Lung (tissue), 12 donors: ENCODE data around the gene SLC25A45. TPM values are rescaled to one million over a fixed set of nuclear protein-coding genes. Genes with fewer than 3 reads are reported as not detected.

Experiments
- ATAC-seq: fragments of 200-7000 bp; cut with Tn5 transposase; one replicate; pipeline ENCODE4 v1.9.1; 2020; ENCODE audit warnings: moderate number of reproducible peaks; ENCODE audit not compliant: insufficient read depth, low FRiP score
- DNase-seq, 3 donors: peaks; one replicate each; pipeline ENCODE4 v3.0.0-alpha.2; 2013 to 2017
- H3K27ac ChIP-seq, 2 donors: one replicate each; pipeline ENCODE4 v1.5.1; 2013; ENCODE audit warnings: mild to moderate bottlenecking in 2 of 2, moderate library complexity in 2 of 2, control low read depth in 1 of 2, inconsistent platforms in 1 of 2, low read depth in 1 of 2, low read length in 1 of 2
- H3K27me3 ChIP-seq, 3 donors: one replicate each; pipeline ENCODE4 v1.5.1; 2013; ENCODE audit warnings: low read length in 2 of 3; ENCODE audit not compliant: control insufficient read depth in 3 of 3, insufficient read depth in 3 of 3
- H3K36me3 ChIP-seq, 4 donors: one replicate each; pipeline ENCODE4 v1.5.1; 2013; ENCODE audit warnings: low read length in 4 of 4, mild to moderate bottlenecking in 1 of 4, moderate library complexity in 1 of 4; ENCODE audit not compliant: control insufficient read depth in 4 of 4, insufficient read depth in 4 of 4
- H3K4me1 ChIP-seq, 5 donors: one replicate each; pipeline ENCODE4 v1.5.1; 2013; ENCODE audit warnings: low read length in 5 of 5, mild to moderate bottlenecking in 2 of 5, moderate library complexity in 1 of 5; ENCODE audit not compliant: control insufficient read depth in 5 of 5, insufficient read depth in 5 of 5
- H3K4me3 ChIP-seq: one replicate; pipeline ENCODE4 v1.5.1; 2013; ENCODE audit warnings: mild to moderate bottlenecking, control low read depth, moderate library complexity
- H3K9ac ChIP-seq, 2 donors: one replicate each; pipeline ENCODE4 v1.5.1; 2013; ENCODE audit warnings: low read length in 2 of 2, control low read depth in 1 of 2; ENCODE audit not compliant: insufficient read depth in 1 of 2
- H3K9me3 ChIP-seq, 4 donors: one replicate each; pipeline ENCODE4 v1.5.1; 2013; ENCODE audit warnings: low read length in 3 of 4, mild to moderate bottlenecking in 1 of 4, moderate library complexity in 1 of 4; ENCODE audit not compliant: control insufficient read depth in 4 of 4, insufficient read depth in 3 of 4
- CTCF ChIP-seq: IDR thresholded peaks from 2 replicates; pipeline ENCODE4 v1.5.1; 2012; ENCODE audit warnings: mild to moderate bottlenecking; ENCODE audit errors: control extremely low read depth, extremely low read depth
- WGBS, 2 donors: extraction: QIAGEN DNeasy Blood & Tissue Kit; methylation state at CpG; one replicate each; pipeline ENCODE4 v1.1.7; 2013; 5-methylcytosine and 5-hydroxymethylcytosine counted together
- polyA plus RNA-seq, 2 donors: library from polyadenylated mRNA; stranded (reverse); fragments of 200-250 nt; gene quantifications; one replicate each; pipeline ENCODE4 v1.2.1, GENCODE V29; 2013
- total RNA-seq, 2 donors: library from RNA; depleted of rRNA in 1 of 2; stranded (reverse); fragments of >200 nt in 1 of 2; gene quantifications; one replicate each; pipeline ENCODE4 v1.2.1, GENCODE V29; 2014 to 2021
- donor health status: control.
- donor health status: control.
- donor health status: Bipolar disorder and iron deficiency.
- donor health status: healthy.
- donor health status: DM: yes; HTN: yes; CAD: no.

SLC25A45 gene
- total and polyA plus RNA-seq, 4 donors: 5.5 to 15.6 (median 8.1) TPM

- ATAC-seq (no peak), DNase-seq (no peak)
- Histone ChIP-seq H3K4me3 (no peak overlapping the region), H3K27ac (no peak overlapping the region), H3K27me3 (no peaks in the 10 kb centered on the region), H3K36me3 (peaks cover 0 to 71% (median 7%) of the 10 kb centered on the region in 4 donors), H3K9ac (no peak overlapping the region), H3K4me1 (peaks cover 0 to 4% (median 0%) of the 10 kb centered on the region in 5 donors), H3K9me3 (no peaks in the 10 kb centered on the region)
- WGBS, 2 donors: 92 to 96% methylated on average over 13 of the region's 13 CpGs
- no peak for TF ChIP-seq CTCF
Measured at GRCh38 chr11:65399249-65399648, 16.8 kb upstream of the SLC25A45 start.

GRCh38 chr11:65398362-65398910 lies 16.0 kb upstream of the SLC25A45 start:
- no peak overlapping the region for H3K27ac ChIP-seq
- no peaks in the 10 kb centered on the region for H3K9me3 ChIP-seq
- ATAC-seq (no peak), DNase-seq (no peak)
- H3K4me1 ChIP-seq: no peaks in the 10 kb centered on the region
- no peaks in the 10 kb centered on the region for H3K27me3 ChIP-seq
- no peak for TF ChIP-seq CTCF
- no peak overlapping the region for H3K9ac ChIP-seq
- peaks cover 0 to 70% (median 7%) of the 10 kb centered on the region in 4 donors for H3K36me3 ChIP-seq
- 89 to 90% methylated on average over 16 of the region's 16 CpGs for WGBS, 2 donors
- no peak overlapping the region for H3K4me3 ChIP-seq

- H3K27me3 ChIP-seq: no peaks in the 10 kb centered on the region
- peaks cover 0 to 1% (median 0%) of the 10 kb centered on the region in 5 donors for H3K4me1 ChIP-seq
- no peak overlapping the region for H3K27ac ChIP-seq
- WGBS, 2 donors: 91 to 94% methylated on average over 38 of the region's 38 CpGs
- DNase-seq: no peak
- no peak overlapping the region for H3K9ac ChIP-seq
- H3K4me3 ChIP-seq: no peak overlapping the region
- peaks cover 0 to 82% (median 7%) of the 10 kb centered on the region in 4 donors for H3K36me3 ChIP-seq
- H3K9me3 ChIP-seq: no peaks in the 10 kb centered on the region
- no peak for ATAC-seq
- TF ChIP-seq CTCF: no peak
Measured at GRCh38 chr11:65396769-65397745, 14.6 kb upstream of the SLC25A45 start.
